ENCODE measurements around the gene RASGRF2.

RASGRF2 gene

GRCh38 chr5:80959768-80960442 lies at the start of gene RASGRF2:
Gene RASGRF2, plus strand, starts transcription at chr5:80960363. Its CDS starts 376 bp downstream, at chr5:80960739.
- DNase-seq (ENCODE audit: low spot score): no peak

- no peak for DNase-seq (ENCODE audit: low spot score)
Observed at GRCh38 chr5:80912479-80912878, 47.7 kb upstream of the RASGRF2 start.

GRCh38 chr5:80915716-80916115 lies 44.4 kb upstream of the RASGRF2 start:
- DNase-seq (ENCODE audit: low spot score): no peak

GRCh38 chr5:80916676-80917075 lies 43.5 kb upstream of the RASGRF2 start:
- DNase-seq (ENCODE audit: low spot score): no peak

- no peak for DNase-seq (ENCODE audit: low spot score)
Observed at GRCh38 chr5:80917631-80918030, 42.5 kb upstream of the RASGRF2 start.

- DNase-seq (ENCODE audit: low spot score): no peak
Observed at GRCh38 chr5:80919678-80920196, 40.4 kb upstream of the RASGRF2 start.

- no peak for DNase-seq (ENCODE audit: low spot score)
Observed at GRCh38 chr5:80920333-80920732, 39.8 kb upstream of the RASGRF2 start.

GRCh38 chr5:80921026-80921425 lies 39.1 kb upstream of the RASGRF2 start:
- DNase-seq (ENCODE audit: low spot score): no peak

- DNase-seq (ENCODE audit: low spot score): no peak
Observed at GRCh38 chr5:80925931-80926330, 34.2 kb upstream of the RASGRF2 start.

- DNase-seq (ENCODE audit: low spot score): no peak
Observed at GRCh38 chr5:80926536-80926935, 33.6 kb upstream of the RASGRF2 start.

- no peak for DNase-seq (ENCODE audit: low spot score)
Observed at GRCh38 chr5:80926979-80927656, 33.0 kb upstream of the RASGRF2 start.

- DNase-seq (ENCODE audit: low spot score): no peak
Observed at GRCh38 chr5:80928073-80928472, 32.1 kb upstream of the RASGRF2 start.

- DNase-seq (ENCODE audit: low spot score): no peak
Observed at GRCh38 chr5:80930940-80931339, 29.2 kb upstream of the RASGRF2 start.

- no peak for DNase-seq (ENCODE audit: low spot score)
Observed at GRCh38 chr5:80931411-80931810, 28.8 kb upstream of the RASGRF2 start.

GRCh38 chr5:80933036-80933435 lies 27.1 kb upstream of the RASGRF2 start:
- DNase-seq (ENCODE audit: low spot score): no peak

GRCh38 chr5:80934751-80935150 lies 25.4 kb upstream of the RASGRF2 start:
- DNase-seq (ENCODE audit: low spot score): no peak

GRCh38 chr5:80935811-80936385 lies 24.3 kb upstream of the RASGRF2 start:
- no peak for DNase-seq (ENCODE audit: low spot score)

GRCh38 chr5:80936881-80937280 lies 23.3 kb upstream of the RASGRF2 start:
- no peak for DNase-seq (ENCODE audit: low spot score)

GRCh38 chr5:80937584-80938356 lies 22.4 kb upstream of the RASGRF2 start:
- no peak for DNase-seq (ENCODE audit: low spot score)

- DNase-seq (ENCODE audit: low spot score): no peak
Observed at GRCh38 chr5:80941496-80941895, 18.7 kb upstream of the RASGRF2 start.

- no peak for DNase-seq (ENCODE audit: low spot score)
Observed at GRCh38 chr5:80951366-80951765, 8.8 kb upstream of the RASGRF2 start.

- DNase-seq (ENCODE audit: low spot score): no peak
Observed at GRCh38 chr5:80953587-80953986, 6.6 kb upstream of the RASGRF2 start.
